Hepatocyte (in vitro differentiated cells): Measurements from ENCODE around the gene SLC17A7. TPM values are rescaled to one million over a fixed set of nuclear protein-coding genes. Genes with fewer than 3 reads are reported as not detected.
"Not testable (repeated sequence)": the region's sequence is repeated elsewhere in the genome, so short reads cannot be mapped to it uniquely, and the experiment has no call there.

Experiments used
- DNase-seq: peaks from one replicate; pipeline ENCODE4 v3.0.0-alpha.2; 2016; ENCODE audit warnings: low spot score
- H2AFZ ChIP-seq: fragments of 200-600 bp; sonication (generic); 2 replicates; pipeline ENCODE4 v1.6.0; 2016; ENCODE audit warnings: antibody characterized with exemption, mild to moderate bottlenecking
- H3K27ac ChIP-seq: fragments of 200-600 bp; sonication (generic); 2 replicates; pipeline ENCODE4 v1.5.1; 2016; ENCODE audit warnings: mild to moderate bottlenecking
- H3K27me3 ChIP-seq: fragments of 200-600 bp; sonication (generic); 2 replicates; pipeline ENCODE4 v1.6.1; 2016
- H3K36me3 ChIP-seq: fragments of 200-600 bp; sonication (generic); replicated peaks from 2 replicates; pipeline ENCODE4 v1.5.1; 2016; ENCODE audit warnings: low read depth; ENCODE audit not compliant: insufficient read depth
- H3K4me1 ChIP-seq: fragments of 200-600 bp; sonication (generic); 2 replicates; pipeline ENCODE4 v1.5.1; 2016; ENCODE audit warnings: mild to moderate bottlenecking, moderate library complexity; ENCODE audit not compliant: insufficient read depth
- H3K4me2 ChIP-seq: fragments of 200-600 bp; sonication (generic); 2 replicates; pipeline ENCODE4 v1.6.0; 2016
- H3K4me3 ChIP-seq: fragments of 200-600 bp; sonication (generic); 2 replicates; pipeline ENCODE4 v1.5.1; 2016; ENCODE audit warnings: mild to moderate bottlenecking
- H3K79me2 ChIP-seq: fragments of 200-600 bp; sonication (generic); 2 replicates; pipeline ENCODE4 v1.6.0; 2017; ENCODE audit warnings: mild to moderate bottlenecking
- H3K9me2 ChIP-seq: fragments of 200-600 bp; sonication (generic); replicated peaks from 2 replicates; pipeline ENCODE4 v1.6.0; 2017; ENCODE audit warnings: mild to moderate bottlenecking; ENCODE audit not compliant: insufficient read depth
- H3K9me3 ChIP-seq: fragments of 200-600 bp; sonication (generic); 2 replicates; pipeline ENCODE4 v1.5.1; 2016; ENCODE audit warnings: low read depth, mild to moderate bottlenecking
- H4K20me1 ChIP-seq: fragments of 200-600 bp; sonication (generic); 2 replicates; pipeline ENCODE4 v1.6.0; 2016; ENCODE audit warnings: mild to moderate bottlenecking; ENCODE audit not compliant: insufficient read depth, poor library complexity, severe bottlenecking
- EZH2 ChIP-seq: fragments of 200-600 bp; sonication (generic); IDR thresholded peaks from 2 replicates; pipeline ENCODE4 v1.6.1; 2016; ENCODE audit warnings: antibody characterized with exemption, mild to moderate bottlenecking, borderline replicate concordance
- EZH2phosphoT487 ChIP-seq: fragments of 200-600 bp; sonication (generic); IDR thresholded peaks from one replicate; pipeline ENCODE4 v1.6.1; 2018; ENCODE audit warnings: antibody characterized with exemption, mild to moderate bottlenecking, low read depth, moderate library complexity; ENCODE audit not compliant: unreplicated experiment, severe bottlenecking
- WGBS: methylation state at CpG from one replicate; pipeline ENCODE4 v1.1.6; 2016; ENCODE audit warnings: low lambda C conversion rate; ENCODE audit errors: missing lambda C conversion rate; 5-methylcytosine and 5-hydroxymethylcytosine counted together
- polyA plus RNA-seq: library from polyadenylated mRNA; unstranded; fragments of >200 nt; fragmentation: Nextera tagmentation; extraction: Ambion mirVana; gene quantifications from 2 replicates; pipeline ENCODE4 v1.2.1, GENCODE V29; 2016
- total RNA-seq: library from RNA; depleted of rRNA; stranded (reverse); fragments of >200 nt; gene quantifications from 2 replicates; pipeline ENCODE4 v1.2.3, GENCODE V29; 2014
- TF ChIP-seq, protein P1 (sequence below): fragments of 200-600 bp; sonication (generic); IDR thresholded peaks from 2 replicates; pipeline ENCODE4 v1.5.1; 2016; ENCODE audit warnings: antibody characterized with exemption, mild to moderate bottlenecking; ENCODE audit not compliant: poor library complexity

The SLC17A7 gene
- total and polyA plus RNA-seq, 2 experiments from 2014 or later, result 0.13 to 0.51 TPM

DNA sequence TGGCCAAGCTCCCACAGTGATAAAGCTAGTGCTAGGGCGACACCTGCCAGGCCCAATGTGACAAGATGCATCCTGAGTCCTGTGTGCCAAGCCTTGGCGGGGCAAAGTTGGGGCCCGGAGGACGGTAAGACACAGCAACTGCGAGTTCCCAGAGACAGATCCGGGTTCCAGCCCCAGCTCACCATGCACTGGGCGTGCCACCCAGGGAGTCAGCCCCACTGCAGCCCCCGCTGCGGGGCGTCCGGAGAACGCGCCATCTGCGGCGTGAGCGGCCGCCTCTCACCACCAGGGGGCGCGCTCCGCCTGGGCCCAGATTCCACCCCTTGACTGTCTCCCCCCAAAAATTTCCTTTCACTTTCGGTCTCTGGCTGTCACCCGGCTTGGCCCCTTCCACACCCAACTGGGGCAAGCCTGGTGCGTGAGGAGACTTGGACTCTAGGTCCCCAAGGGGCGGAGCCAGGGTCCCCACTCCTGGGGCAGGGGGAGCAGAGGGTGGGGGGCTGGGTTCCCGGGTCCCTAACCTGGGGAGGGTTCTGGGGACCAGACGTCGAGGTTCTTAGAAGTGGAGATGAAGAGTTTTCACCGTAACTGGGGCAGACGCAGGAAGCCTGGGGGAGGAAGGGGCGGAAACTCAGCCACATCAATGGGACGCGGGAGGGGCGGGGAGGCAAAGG, 32.7 kb upstream of the SLC17A7 start, which contains the start of gene FLT3LG:
Gene FLT3LG (plus strand): TSS at position 348 of the 674 bp plus-strand sequence. CDS start 425 bp downstream, outside the sequence.
- H3K4me2 ChIP-seq, result peak within 1 kb of the TSS; percentile 92
- DNase-seq, result peak; percentile 85
- no peaks in the 10 kb centered on the region for H3K27me3 ChIP-seq
- H3K9me3 ChIP-seq, result no peaks in the 10 kb centered on the region
- no peaks in the 10 kb centered on the region for H3K79me2 ChIP-seq
- peaks cover 4% of the 10 kb centered on the region for H3K4me1 ChIP-seq
- peak within 1 kb of the TSS; percentile 86 for H2AFZ ChIP-seq
- H4K20me1 ChIP-seq, result no peaks in the 10 kb centered on the region
- H3K9me2 ChIP-seq, result no peaks in the 10 kb centered on the region
- peak within 1 kb of the TSS; percentile 84 for H3K4me3 ChIP-seq
- 13% methylated on average over 31 of the region's 33 CpGs for WGBS
- H3K27ac ChIP-seq, result peak within 1 kb of the TSS; percentile 32
- no peak for TF ChIP-seq EZH2
- TF ChIP-seq, protein P1, sequence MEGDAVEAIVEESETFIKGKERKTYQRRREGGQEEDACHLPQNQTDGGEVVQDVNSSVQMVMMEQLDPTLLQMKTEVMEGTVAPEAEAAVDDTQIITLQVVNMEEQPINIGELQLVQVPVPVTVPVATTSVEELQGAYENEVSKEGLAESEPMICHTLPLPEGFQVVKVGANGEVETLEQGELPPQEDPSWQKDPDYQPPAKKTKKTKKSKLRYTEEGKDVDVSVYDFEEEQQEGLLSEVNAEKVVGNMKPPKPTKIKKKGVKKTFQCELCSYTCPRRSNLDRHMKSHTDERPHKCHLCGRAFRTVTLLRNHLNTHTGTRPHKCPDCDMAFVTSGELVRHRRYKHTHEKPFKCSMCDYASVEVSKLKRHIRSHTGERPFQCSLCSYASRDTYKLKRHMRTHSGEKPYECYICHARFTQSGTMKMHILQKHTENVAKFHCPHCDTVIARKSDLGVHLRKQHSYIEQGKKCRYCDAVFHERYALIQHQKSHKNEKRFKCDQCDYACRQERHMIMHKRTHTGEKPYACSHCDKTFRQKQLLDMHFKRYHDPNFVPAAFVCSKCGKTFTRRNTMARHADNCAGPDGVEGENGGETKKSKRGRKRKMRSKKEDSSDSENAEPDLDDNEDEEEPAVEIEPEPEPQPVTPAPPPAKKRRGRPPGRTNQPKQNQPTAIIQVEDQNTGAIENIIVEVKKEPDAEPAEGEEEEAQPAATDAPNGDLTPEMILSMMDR, result peak; percentile 98
- no peaks in the 10 kb centered on the region for H3K36me3 ChIP-seq

DNA sequence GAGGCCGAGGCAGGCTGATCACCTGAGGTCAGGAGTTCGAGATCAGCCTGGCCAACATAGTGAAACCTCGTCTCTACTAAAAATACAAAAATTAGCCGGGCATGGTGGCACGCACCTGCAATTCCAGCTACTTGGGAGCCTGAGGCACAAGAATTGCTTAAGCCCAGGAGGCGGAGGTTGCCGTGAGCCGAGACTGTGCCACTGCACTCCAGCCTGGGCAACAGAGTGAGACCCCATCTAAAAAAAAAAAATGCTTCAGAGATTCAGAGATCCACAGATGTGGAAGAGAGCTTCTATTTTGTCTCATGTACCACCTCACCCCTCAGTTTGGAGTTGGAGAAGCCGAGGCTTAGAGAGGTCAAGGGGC, 32.2 kb upstream of the SLC17A7 start:
- Histone ChIP-seq H3K4me2 (peak overlapping the region; percentile 92), H2AFZ (peak overlapping the region; percentile 86)
- 85% methylated on average over 9 of the region's 9 CpGs for WGBS
- H3K27me3 ChIP-seq, H4K20me1 ChIP-seq, H3K79me2 ChIP-seq, DNase-seq, H3K4me3 ChIP-seq, H3K27ac ChIP-seq, H3K36me3 ChIP-seq, H3K9me2 ChIP-seq, H3K9me3 ChIP-seq, H3K4me1 ChIP-seq: not testable (repeated sequence)

DNA sequence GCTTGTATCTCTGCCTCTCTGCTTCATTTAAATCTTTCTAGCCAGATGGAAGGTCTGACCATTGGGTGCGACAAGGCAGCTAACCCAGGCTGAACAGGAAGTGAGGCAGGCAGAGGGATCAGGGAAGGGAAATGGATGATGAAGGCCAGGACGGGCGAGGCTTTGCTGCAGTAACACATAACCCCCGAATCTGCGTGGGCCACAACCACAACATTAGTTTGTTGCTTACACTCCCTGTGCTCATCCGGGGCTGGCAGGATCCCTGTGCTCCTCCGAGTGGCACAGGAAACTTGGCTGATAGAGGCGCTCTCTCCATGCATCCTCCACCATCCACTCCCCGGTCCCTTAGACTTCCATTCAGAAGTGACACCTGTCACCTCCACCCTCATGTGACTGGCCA, 31.6 kb upstream of the SLC17A7 start:
- H3K79me2 ChIP-seq, result no peaks in the 10 kb centered on the region
- no peaks in the 10 kb centered on the region for H3K9me3 ChIP-seq
- no peak overlapping the region for H3K27ac ChIP-seq
- H4K20me1 ChIP-seq, result no peaks in the 10 kb centered on the region
- WGBS, result 82% methylated on average over 8 of the region's 9 CpGs
- no peak for DNase-seq
- H2AFZ ChIP-seq, result no peak overlapping the region
- H3K27me3 ChIP-seq, result no peaks in the 10 kb centered on the region
- no peak overlapping the region for H3K4me2 ChIP-seq
- TF ChIP-seq, protein P1, result no peak
- TF ChIP-seq EZH2 (no peak), EZH2phosphoT487 (no peak)
- H3K4me1 ChIP-seq, result peaks cover 4% of the 10 kb centered on the region
- no peaks in the 10 kb centered on the region for H3K36me3 ChIP-seq
- no peaks in the 10 kb centered on the region for H3K9me2 ChIP-seq
- H3K4me3 ChIP-seq, result no peak overlapping the region

DNA sequence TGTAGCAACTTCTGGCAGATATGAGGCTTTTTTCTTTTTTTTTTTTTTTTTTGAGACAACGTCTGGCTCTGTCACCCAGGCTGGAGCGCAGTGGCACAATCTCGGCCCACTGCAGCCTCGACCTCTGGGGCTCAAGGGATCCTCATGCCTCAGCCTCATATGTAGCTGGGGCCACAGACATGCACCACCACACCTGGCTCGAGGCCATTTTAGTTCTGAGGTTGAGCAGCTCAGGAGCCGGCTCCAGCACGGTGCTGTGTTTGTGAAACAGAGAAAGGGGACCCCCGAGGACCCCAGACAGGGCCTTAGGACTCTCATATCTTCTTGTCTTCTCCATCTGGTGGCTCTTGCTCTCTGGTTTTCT, 29.3 kb upstream of the SLC17A7 start:
- no peak overlapping the region for H3K4me3 ChIP-seq
- peaks cover 4% of the 10 kb centered on the region for H3K4me1 ChIP-seq
- no peak overlapping the region for H2AFZ ChIP-seq
- H3K4me2 ChIP-seq, result no peak overlapping the region
- H3K9me3 ChIP-seq, result no peaks in the 10 kb centered on the region
- H3K79me2 ChIP-seq, result no peaks in the 10 kb centered on the region
- WGBS, result 95% methylated on average over 8 of the region's 8 CpGs
- H3K27me3 ChIP-seq, result no peaks in the 10 kb centered on the region
- H3K36me3 ChIP-seq, result no peaks in the 10 kb centered on the region
- H4K20me1 ChIP-seq, result no peaks in the 10 kb centered on the region
- no peak overlapping the region for H3K27ac ChIP-seq
- no peak for DNase-seq
- H3K9me2 ChIP-seq, result no peaks in the 10 kb centered on the region
- TF ChIP-seq, protein P1, result no peak
- TF ChIP-seq EZH2phosphoT487, result no peak
- TF ChIP-seq EZH2, result no peak
